Muscle of leg (tissue), 16 donors: ENCODE measurements around the gene PTCSC3. TPM values are rescaled to one million over a fixed set of nuclear protein-coding genes. Genes with fewer than 3 reads are reported as not detected.

Experiments used
- DNase-seq: peaks from one replicate; pipeline ENCODE4 v3.0.0; 2013
- H3K27ac ChIP-seq: one replicate; pipeline ENCODE4 v1.5.1; 2013; ENCODE audit warnings: mild to moderate bottlenecking, low read length, control low read depth
- H3K27me3 ChIP-seq: one replicate; pipeline ENCODE4 v1.6.1; 2013; ENCODE audit warnings: low read length; ENCODE audit not compliant: control insufficient read depth, insufficient read depth
- H3K36me3 ChIP-seq: one replicate; pipeline ENCODE4 v1.6.1; 2013; ENCODE audit warnings: low read length; ENCODE audit not compliant: control insufficient read depth, insufficient read depth
- H3K4me1 ChIP-seq: one replicate; pipeline ENCODE4 v1.6.1; 2013; ENCODE audit warnings: low read length; ENCODE audit not compliant: control insufficient read depth, insufficient read depth
- H3K4me3 ChIP-seq: one replicate; pipeline ENCODE4 v1.5.1; 2013; ENCODE audit warnings: low read length, control low read depth
- H3K9me3 ChIP-seq: replicated peaks from 2 replicates; pipeline ENCODE4 v1.6.1; 2013; ENCODE audit warnings: low read depth, low read length; ENCODE audit not compliant: control insufficient read depth
- WGBS: methylation state at CpG from one replicate; pipeline ENCODE4 v1.1.5; 2013; ENCODE audit warnings: missing lambda C conversion rate; ENCODE audit not compliant: insufficient coverage; 5-methylcytosine and 5-hydroxymethylcytosine counted together
- long read RNA-seq, 11 donors: transcript quantifications; one replicate each; lab custom pipeline, GENCODE V29; 2026
- polyA plus RNA-seq, 8 donors: library from polyadenylated mRNA; unstranded; fragments of 120-200 nt; gene quantifications; one replicate each; pipeline versions ENCODE4 v1.2.1 to v1.2.3, GENCODE V29; 2013; ENCODE audit warnings: inconsistent platforms in 1 of 8, low replicate concordance in 1 of 8; ENCODE audit not compliant: insufficient read length in 8 of 8, insufficient read depth in 1 of 8
- total RNA-seq: library from RNA; stranded (reverse); fragments of 120-200 nt; gene quantifications from one replicate; pipeline ENCODE4 v1.2.4, GENCODE V29; 2013

PTCSC3 gene
- total RNA-seq, result not detected
- polyA plus RNA-seq, result not detected
- long read RNA-seq, donor 1, result 0 reads
- long read RNA-seq, donor 2, result 0 reads
- long read RNA-seq, donor 3, result 0 reads
- long read RNA-seq, donor 4, result 0 reads
- long read RNA-seq, donor 5, result 0 reads
- long read RNA-seq, donor 6, result 0 reads
- long read RNA-seq, donor 7, result 0 reads
- long read RNA-seq, donor 8, result 0 reads
- long read RNA-seq, donor 9, result 0 reads
- long read RNA-seq, donor 10, result 0 reads
- long read RNA-seq, donor 11, result 0 reads

DNA sequence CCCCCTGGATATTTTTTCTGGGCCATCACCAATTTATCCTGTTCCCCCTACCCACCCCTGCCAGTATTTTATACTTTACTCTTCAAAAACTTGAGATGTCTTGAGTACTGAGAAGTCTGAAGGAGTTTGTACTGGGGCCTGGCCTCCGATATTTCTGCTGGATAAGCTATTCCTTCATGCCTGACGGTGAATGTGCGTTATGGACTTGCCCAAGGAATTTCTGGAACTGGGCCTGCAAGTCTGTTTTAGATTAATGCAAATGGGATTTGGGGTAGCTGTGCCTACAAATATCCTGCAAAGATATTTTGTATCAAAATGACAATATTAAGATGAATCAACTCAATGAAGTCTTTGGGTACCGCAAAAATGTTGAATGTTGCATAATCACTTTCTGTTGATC, at the start of gene PTCSC3:
Gene PTCSC3 (minus strand): TSS at position 199 of the 400 bp plus-strand sequence.
- DNase-seq, result no peak
- H3K36me3 ChIP-seq, result no peaks in the 10 kb centered on the region
- no peak within 1 kb of the TSS for H3K4me3 ChIP-seq
- H3K9me3 ChIP-seq, result no peaks in the 10 kb centered on the region
- 40% methylated on average over 1 of the region's 4 CpGs for WGBS
- no peaks in the 10 kb centered on the region for H3K4me1 ChIP-seq
- H3K27me3 ChIP-seq, result peaks cover 2% of the 10 kb centered on the region
- no peak within 1 kb of the TSS for H3K27ac ChIP-seq

DNA sequence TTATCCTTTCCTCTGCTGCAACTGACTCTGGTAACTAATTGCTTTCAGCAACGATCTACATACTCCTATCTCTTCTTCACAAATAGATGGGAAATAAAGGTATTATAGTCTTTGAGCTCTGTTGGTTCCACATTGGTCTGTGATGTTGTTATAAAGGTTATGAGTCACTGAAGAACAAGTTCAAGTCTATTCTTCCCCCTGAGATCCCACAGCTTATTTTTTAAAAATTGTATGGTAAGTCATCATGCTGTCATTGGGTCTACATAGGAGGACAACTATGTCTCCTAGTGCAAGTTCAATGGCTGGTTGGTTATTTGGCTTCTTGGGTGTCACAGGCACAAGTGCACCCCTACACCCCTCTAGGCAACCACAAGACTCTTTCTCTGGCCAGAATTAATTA, 49.6 kb upstream of the PTCSC3 start:
- DNase-seq, result no peak
- WGBS, result no CpG with 5 or more reads among the region's 1 CpG

DNA sequence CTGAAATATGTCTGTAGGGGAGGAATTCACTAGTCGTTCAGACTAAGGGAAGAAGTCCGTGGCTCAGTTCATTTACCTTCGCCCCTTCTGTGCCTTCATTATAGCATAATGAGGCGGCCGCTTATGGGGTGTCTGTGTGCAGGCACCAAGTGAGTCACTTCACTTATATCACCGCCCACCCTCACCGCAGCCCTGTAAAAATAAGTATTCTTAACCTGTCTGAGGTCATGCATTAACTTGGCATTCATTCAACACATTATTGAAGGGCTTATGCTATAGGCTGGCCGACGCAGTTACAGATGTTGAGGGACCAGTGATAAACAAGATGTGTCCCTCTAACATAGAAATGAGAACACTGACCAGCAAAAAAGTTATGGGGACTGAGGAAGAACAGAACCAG, 47.7 kb upstream of the PTCSC3 start:
- no peak for DNase-seq
- 76% methylated on average over 6 of the region's 9 CpGs for WGBS
- no peaks in the 10 kb centered on the region for H3K9me3 ChIP-seq
- H3K27me3 ChIP-seq, result no peaks in the 10 kb centered on the region
- H3K4me3 ChIP-seq, result no peak overlapping the region
- no peak overlapping the region for H3K27ac ChIP-seq
- H3K4me1 ChIP-seq, result no peaks in the 10 kb centered on the region
- no peaks in the 10 kb centered on the region for H3K36me3 ChIP-seq

More for the DNA sequence above, 49.6 kb upstream of the PTCSC3 start:
- no peaks in the 10 kb centered on the region for H3K9me3 ChIP-seq
- no peak overlapping the region for H3K4me3 ChIP-seq
- H3K36me3 ChIP-seq, result no peaks in the 10 kb centered on the region
- H3K27ac ChIP-seq, result no peak overlapping the region
- H3K27me3 ChIP-seq, result no peaks in the 10 kb centered on the region
- H3K4me1 ChIP-seq, result no peaks in the 10 kb centered on the region

DNA sequence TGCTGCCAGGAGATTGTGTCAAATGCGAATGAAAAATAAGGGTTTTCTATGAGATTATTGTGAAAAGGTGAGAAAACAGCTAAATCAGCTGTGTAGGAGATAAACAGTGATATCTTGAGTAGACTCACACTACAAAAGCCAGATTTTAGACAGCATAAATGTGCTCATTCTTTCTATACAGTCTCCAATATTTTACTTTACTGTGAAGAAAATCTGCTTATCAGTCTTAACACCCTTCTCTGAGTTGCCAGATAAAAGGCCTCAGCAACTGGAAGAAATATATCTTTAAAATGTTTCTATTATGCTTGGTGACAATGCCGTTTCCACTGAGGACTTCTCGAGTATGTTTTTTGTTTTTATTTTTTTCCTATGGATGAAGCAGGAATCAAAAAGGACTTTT, 47.0 kb upstream of the PTCSC3 start:
- DNase-seq, result no peak
- H3K4me3 ChIP-seq, result no peak overlapping the region
- no peaks in the 10 kb centered on the region for H3K4me1 ChIP-seq
- H3K27me3 ChIP-seq, result no peaks in the 10 kb centered on the region
- H3K36me3 ChIP-seq, result no peaks in the 10 kb centered on the region
- WGBS, result 64% methylated on average over 2 of the region's 3 CpGs
- H3K9me3 ChIP-seq, result no peaks in the 10 kb centered on the region
- no peak overlapping the region for H3K27ac ChIP-seq

DNA sequence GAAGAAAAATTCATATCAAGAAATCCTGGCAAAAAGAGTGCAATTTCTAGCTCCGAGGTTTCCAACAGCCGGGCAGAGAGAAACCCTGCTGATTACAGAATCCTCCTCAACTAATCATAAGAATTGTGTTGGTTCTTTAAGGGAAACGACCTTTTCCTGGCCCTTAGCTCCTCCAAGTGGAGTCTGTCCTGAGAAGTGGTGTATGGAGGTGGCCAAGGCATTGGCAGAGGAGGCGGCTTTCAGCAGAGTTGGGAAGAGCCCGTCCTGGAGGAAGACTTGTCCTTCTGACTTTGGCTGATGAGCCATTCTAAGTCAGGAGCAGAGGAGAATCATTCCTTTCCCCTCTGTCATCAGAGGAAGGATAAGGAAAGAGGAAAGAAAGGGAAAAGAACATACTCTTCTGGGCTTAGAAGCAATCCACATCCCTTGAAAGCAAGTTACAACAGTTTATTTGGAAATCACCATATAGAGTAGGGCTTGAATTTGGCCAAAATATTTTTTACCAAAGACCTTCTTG, 46.5 kb upstream of the PTCSC3 start:
- Histone ChIP-seq H3K36me3 (no peaks in the 10 kb centered on the region), H3K4me3 (no peak overlapping the region), H3K27ac (no peak overlapping the region), H3K9me3 (no peaks in the 10 kb centered on the region), H3K27me3 (no peaks in the 10 kb centered on the region), H3K4me1 (no peaks in the 10 kb centered on the region)
- DNase-seq, result no peak
- WGBS, result no CpG with 5 or more reads among the region's 5 CpGs

DNA sequence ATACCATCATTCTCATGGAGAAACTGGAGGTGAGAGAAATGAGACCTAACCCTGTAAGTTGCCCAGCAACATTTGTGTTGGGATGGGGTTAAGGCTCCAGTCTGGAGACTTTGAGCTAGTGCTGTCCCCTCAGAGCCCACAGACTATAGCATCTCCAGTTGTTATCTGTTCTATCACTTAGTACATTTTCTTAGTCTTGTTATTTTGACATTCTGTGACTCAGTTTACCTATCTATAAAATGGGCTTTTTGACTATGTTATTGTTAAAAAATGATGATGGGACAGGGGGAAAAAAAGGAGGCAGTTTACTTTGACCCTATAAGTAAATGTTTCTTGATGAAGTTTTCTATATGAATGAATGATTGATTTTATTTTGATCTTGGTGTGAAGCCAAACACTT, 45.8 kb upstream of the PTCSC3 start:
- DNase-seq, result no peak
- Histone ChIP-seq H3K36me3 (no peaks in the 10 kb centered on the region), H3K27ac (no peak overlapping the region), H3K9me3 (no peaks in the 10 kb centered on the region), H3K4me1 (no peaks in the 10 kb centered on the region), H3K4me3 (no peak overlapping the region), H3K27me3 (no peaks in the 10 kb centered on the region)

DNA sequence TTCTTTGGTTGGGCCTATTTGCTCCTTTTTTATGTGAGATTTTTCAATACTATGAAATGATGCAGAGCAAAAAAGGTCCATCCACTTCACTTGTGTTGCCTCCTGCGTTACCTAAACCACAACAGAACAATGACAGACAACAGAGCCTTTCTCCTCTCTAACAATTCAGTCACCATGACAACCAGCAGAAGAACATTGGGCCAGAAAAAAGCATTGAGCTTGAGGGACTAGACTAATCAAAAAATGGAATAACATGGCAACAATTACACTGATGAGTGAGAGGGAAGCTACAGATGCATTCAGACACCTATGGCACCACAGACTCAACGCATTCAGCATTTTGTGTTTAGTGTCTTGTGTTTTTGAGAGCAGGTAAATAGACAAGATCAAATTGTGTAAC, 44.6 kb upstream of the PTCSC3 start:
- Histone ChIP-seq H3K27ac (no peak overlapping the region), H3K27me3 (no peaks in the 10 kb centered on the region), H3K9me3 (no peaks in the 10 kb centered on the region), H3K4me1 (no peaks in the 10 kb centered on the region), H3K4me3 (no peak overlapping the region), H3K36me3 (no peaks in the 10 kb centered on the region)
- WGBS, result 100% methylated on average over 1 of the region's 2 CpGs
- DNase-seq, result no peak

DNA sequence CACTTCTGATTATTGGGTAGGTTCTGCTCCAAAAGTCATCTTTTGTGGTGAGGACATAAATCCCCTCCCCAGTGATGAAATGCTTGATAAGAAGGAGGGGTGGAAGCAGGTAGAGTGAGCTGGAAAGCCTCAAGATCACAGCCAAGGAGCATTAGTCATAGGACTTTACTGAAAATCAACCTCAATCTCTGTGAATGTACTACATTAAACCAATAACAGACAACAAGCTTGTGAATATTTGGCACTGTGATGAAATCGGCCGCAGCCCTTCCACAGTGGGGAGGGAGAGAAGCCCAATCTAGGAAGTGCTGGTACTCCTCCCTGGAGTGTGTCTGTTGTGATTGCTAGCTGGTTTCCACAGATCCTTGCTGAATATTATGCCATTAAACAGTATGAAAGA, 41.2 kb upstream of the PTCSC3 start:
- WGBS, result no CpG with 5 or more reads among the region's 2 CpGs
- no peak overlapping the region for H3K27ac ChIP-seq
- H3K27me3 ChIP-seq, result no peaks in the 10 kb centered on the region
- no peak overlapping the region for H3K4me3 ChIP-seq
- no peak for DNase-seq
- no peaks in the 10 kb centered on the region for H3K9me3 ChIP-seq
- H3K36me3 ChIP-seq, result no peaks in the 10 kb centered on the region
- H3K4me1 ChIP-seq, result no peaks in the 10 kb centered on the region

DNA sequence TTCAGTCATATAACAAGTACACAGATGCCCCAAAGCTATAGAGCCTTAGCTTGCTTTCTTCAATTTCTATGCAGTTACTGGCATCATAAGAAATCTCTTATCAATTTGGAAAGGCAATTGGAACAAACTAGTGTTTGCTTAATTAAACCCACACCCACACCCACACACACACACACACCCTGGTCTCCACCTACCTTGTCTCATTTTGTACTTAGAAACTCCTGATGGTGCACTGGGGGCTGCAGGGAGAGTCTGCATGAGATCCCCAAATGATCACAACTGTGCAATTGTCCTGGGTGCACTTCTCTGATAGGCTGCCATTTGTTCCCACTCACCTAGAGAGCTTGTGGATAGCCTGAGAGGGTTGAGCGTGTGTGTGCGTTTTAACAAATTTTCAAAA, 40.5 kb upstream of the PTCSC3 start:
- Histone ChIP-seq H3K4me3 (no peak overlapping the region), H3K27me3 (no peaks in the 10 kb centered on the region), H3K4me1 (no peaks in the 10 kb centered on the region), H3K36me3 (no peaks in the 10 kb centered on the region), H3K27ac (no peak overlapping the region), H3K9me3 (no peaks in the 10 kb centered on the region)
- no peak for DNase-seq
- no CpG with 5 or more reads among the region's 2 CpGs for WGBS

DNA sequence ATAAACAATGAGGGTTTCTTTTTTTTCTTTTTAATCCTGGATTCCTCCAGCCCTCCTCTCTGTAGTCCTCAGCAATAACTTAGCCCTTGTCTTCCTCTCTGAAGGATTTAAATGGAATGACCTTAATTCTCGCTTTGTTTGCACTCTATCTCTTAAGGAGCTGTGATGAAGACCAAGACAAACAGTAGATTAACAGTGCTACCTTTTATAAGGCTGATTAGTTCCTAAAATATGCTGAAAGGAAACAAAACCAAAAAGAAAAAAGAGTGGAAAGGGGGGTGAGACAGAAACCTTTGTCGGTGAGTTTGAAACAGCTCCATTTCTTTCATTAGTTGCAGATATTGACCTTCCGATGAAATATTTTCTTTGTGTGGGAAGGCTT, 38.7 kb upstream of the PTCSC3 start:
- Histone ChIP-seq H3K4me3 (no peak overlapping the region), H3K27ac (no peak overlapping the region), H3K27me3 (no peaks in the 10 kb centered on the region), H3K36me3 (no peaks in the 10 kb centered on the region), H3K4me1 (no peaks in the 10 kb centered on the region), H3K9me3 (no peaks in the 10 kb centered on the region)
- no peak for DNase-seq
- 60% methylated on average over 1 of the region's 3 CpGs for WGBS
